PC-3 (cell line): ENCODE measurements around the gene IQCK.
"Not testable (repeated sequence)": the region's sequence is repeated elsewhere in the genome, so short reads cannot be mapped to it uniquely, and the experiment has no call there.

Source experiments
- CTCF ChIP-seq: fragments of 300-600 bp; sonication (generic); conservative IDR thresholded peaks from 2 replicates; pipeline ENCODE4 v1.5.1; 2017; ENCODE audit warnings: antibody characterized with exemption, low read depth, mild to moderate bottlenecking, low read length
- EZH2 ChIP-seq: fragments of 300-600 bp; sonication (generic); IDR thresholded peaks from one replicate; pipeline ENCODE4 v1.6.1; 2017; ENCODE audit warnings: antibody characterized with exemption, mild to moderate bottlenecking, low read length; ENCODE audit not compliant: unreplicated experiment
- EZH2phosphoT487 ChIP-seq: fragments of 300-600 bp; sonication (generic); IDR thresholded peaks from 2 replicates; pipeline ENCODE4 v1.6.1; 2018; ENCODE audit warnings: mild to moderate bottlenecking, antibody characterized with exemption, low read length, borderline replicate concordance

DNA sequence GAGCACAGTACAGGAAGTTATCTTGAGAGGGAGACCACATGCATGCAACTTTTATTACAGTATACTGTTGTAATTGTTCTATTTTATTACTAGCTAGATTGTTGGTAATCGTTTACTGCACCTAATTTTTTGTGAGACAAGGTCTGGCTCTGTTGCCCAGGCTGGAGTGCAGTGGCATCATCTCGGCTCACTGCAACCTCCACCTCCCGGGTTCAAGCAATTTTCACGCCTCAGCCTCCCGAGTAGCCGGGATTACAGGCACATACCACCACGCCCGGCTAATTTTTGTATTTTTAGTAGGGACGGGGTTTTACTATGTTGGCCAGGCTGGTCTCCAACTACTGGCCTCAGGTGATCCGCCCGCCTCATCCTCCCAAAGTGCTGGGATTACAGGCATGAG lies 1.3 kb upstream of the IQCK start:
- TF ChIP-seq CTCF, EZH2, EZH2phosphoT487: not testable (repeated sequence)
